ENCODE results near the gene MYH3. TPM values are rescaled to one million over a fixed set of nuclear protein-coding genes. Genes with fewer than 3 reads are reported as not detected.

Gene MYH3
- total RNA-seq, 2 donors from 2014 or later = 1.6 to 4.0 TPM

- ATAC-seq (no peak), DNase-seq (no peak)
- Histone ChIP-seq H3K9me3 (no peaks in the 10 kb centered on the region), H3K4me1 (no peaks in the 10 kb centered on the region), H3K4me3 (no peak overlapping the region), H3K27ac (no peak overlapping the region), H3K27me3 (no peaks in the 10 kb centered on the region), H3K36me3 (replicated peaks in 1 of 2; ENCODE audit: insufficient read depth in 1 of 2, low read depth in 2 of 2) (no peaks in the 10 kb centered on the region)
- TF ChIP-seq, protein P1, sequence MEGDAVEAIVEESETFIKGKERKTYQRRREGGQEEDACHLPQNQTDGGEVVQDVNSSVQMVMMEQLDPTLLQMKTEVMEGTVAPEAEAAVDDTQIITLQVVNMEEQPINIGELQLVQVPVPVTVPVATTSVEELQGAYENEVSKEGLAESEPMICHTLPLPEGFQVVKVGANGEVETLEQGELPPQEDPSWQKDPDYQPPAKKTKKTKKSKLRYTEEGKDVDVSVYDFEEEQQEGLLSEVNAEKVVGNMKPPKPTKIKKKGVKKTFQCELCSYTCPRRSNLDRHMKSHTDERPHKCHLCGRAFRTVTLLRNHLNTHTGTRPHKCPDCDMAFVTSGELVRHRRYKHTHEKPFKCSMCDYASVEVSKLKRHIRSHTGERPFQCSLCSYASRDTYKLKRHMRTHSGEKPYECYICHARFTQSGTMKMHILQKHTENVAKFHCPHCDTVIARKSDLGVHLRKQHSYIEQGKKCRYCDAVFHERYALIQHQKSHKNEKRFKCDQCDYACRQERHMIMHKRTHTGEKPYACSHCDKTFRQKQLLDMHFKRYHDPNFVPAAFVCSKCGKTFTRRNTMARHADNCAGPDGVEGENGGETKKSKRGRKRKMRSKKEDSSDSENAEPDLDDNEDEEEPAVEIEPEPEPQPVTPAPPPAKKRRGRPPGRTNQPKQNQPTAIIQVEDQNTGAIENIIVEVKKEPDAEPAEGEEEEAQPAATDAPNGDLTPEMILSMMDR (IDR thresholded peaks at IDR 0.05) = no peak
- no peak for TF ChIP-seq POLR2A (IDR thresholded peaks at IDR 0.05)
- intact Hi-C loops (cut with DNase I) = no loop called here
- whole genome bisulfite sequencing, 2 donors = 40 to 57% methylated on average over 5 of the region's 5 CpGs
Observed at GRCh38 chr17:10608244-10608643, 48.9 kb downstream of the MYH3 start.

DNA sequence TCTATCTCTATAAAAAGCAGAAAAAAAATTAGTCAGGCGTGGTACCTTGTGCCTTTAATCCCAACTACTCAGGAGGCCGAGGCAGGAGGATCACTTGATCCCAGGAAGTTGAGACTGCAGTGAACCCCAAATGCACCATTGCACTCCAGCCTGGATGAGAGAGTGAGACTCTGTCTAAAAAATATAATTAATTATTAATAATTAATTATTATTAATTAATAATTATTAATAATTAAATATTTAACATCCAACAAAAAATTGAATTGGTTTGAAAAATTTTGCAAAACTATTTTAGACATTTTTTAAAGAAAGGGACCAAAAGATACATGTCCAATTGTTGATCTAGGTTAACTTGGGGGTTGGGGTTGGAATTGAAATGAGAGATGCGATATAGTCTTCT is 51.0 kb downstream of the MYH3 start:
- Histone ChIP-seq H3K9me3 (no peaks in the 10 kb centered on the region), H3K4me1 (no peaks in the 10 kb centered on the region), H3K27ac (no peak overlapping the region), H3K36me3 (replicated peaks in 1 of 2; ENCODE audit: insufficient read depth in 1 of 2, low read depth in 2 of 2) (no peaks in the 10 kb centered on the region), H3K4me3 (no peak overlapping the region), H3K27me3 (no peaks in the 10 kb centered on the region)
- WGBS, 2 donors = 85 to 88% methylated on average over 3 of the region's 3 CpGs
- intact Hi-C loops (cut with DNase I) = no loop called here
- ATAC-seq (no peak), DNase-seq (no peak)
- TF ChIP-seq POLR2A (IDR thresholded peaks at IDR 0.05) = no peak
- TF ChIP-seq, protein P1 (IDR thresholded peaks at IDR 0.05) = no peak

GRCh38 chr17:10605221-10605783 is 51.8 kb downstream of the MYH3 start:
- H3K4me1 ChIP-seq = no peaks in the 10 kb centered on the region
- H3K9me3 ChIP-seq = no peaks in the 10 kb centered on the region
- H3K27ac ChIP-seq = no peak overlapping the region
- H3K4me3 ChIP-seq = no peak overlapping the region
- WGBS, 2 donors = 57 to 58% methylated on average over 5 of the region's 5 CpGs
- H3K36me3 ChIP-seq (replicated peaks in 1 of 2; ENCODE audit: insufficient read depth in 1 of 2, low read depth in 2 of 2) = no peaks in the 10 kb centered on the region
- TF ChIP-seq POLR2A (IDR thresholded peaks at IDR 0.05) = no peak
- TF ChIP-seq, protein P1 (IDR thresholded peaks at IDR 0.05) = no peak
- intact Hi-C loops (cut with DNase I) = no loop called here
- DNase-seq = no peak
- no peak for ATAC-seq
- no peaks in the 10 kb centered on the region for H3K27me3 ChIP-seq

DNA sequence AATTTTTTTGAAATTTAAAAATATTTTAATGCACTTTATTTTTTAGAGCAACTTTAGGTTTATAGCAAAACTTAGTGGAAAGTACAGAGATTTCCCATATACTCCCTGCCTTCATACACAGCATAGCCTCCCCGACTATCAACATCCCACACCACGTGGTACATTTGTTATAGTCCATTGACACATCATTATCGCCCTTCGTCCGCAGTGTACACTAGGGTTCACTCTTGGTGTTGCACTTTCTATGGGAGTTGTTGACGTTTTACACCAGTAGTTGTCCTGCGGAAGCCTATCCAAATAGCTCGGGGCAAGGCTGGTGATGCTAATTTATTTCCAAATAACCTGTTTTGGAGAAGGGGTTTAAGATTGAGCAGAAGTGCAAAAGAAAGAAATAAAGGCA is 52.6 kb downstream of the MYH3 start:
- no peak overlapping the region for H3K4me3 ChIP-seq
- DNase-seq (no peak), ATAC-seq (no peak)
- intact Hi-C loops (cut with DNase I) = no loop called here
- no peaks in the 10 kb centered on the region for H3K36me3 ChIP-seq (replicated peaks in 1 of 2; ENCODE audit: insufficient read depth in 1 of 2, low read depth in 2 of 2)
- no peaks in the 10 kb centered on the region for H3K9me3 ChIP-seq
- 66 to 68% methylated on average over 8 of the region's 8 CpGs for WGBS, 2 donors
- no peaks in the 10 kb centered on the region for H3K4me1 ChIP-seq
- TF ChIP-seq POLR2A (IDR thresholded peaks at IDR 0.05) = no peak
- TF ChIP-seq, protein P1 (IDR thresholded peaks at IDR 0.05) = no peak
- H3K27ac ChIP-seq = no peak overlapping the region
- H3K27me3 ChIP-seq = no peaks in the 10 kb centered on the region

- Histone ChIP-seq H3K9me3 (no peaks in the 10 kb centered on the region), H3K36me3 (replicated peaks in 1 of 2; ENCODE audit: insufficient read depth in 1 of 2, low read depth in 2 of 2) (no peaks in the 10 kb centered on the region), H3K27me3 (no peaks in the 10 kb centered on the region), H3K4me1 (no peaks in the 10 kb centered on the region), H3K4me3 (no peak overlapping the region), H3K27ac (no peak overlapping the region)
- no peak for TF ChIP-seq POLR2A (IDR thresholded peaks at IDR 0.05)
- TF ChIP-seq, protein P1 (IDR thresholded peaks at IDR 0.05) = no peak
- 49 to 52% methylated on average over 3 of the region's 3 CpGs for WGBS, 2 donors
- DNase-seq (no peak), ATAC-seq (no peak)
- intact Hi-C loops (cut with DNase I) = no loop called here
Observed at GRCh38 chr17:10603931-10604330, 53.2 kb downstream of the MYH3 start.

All from body of pancreas (tissue), 4 donors.